Parietal lobe (tissue), 2 donors: ENCODE measurements around the gene C2CD2. TPM values are rescaled to one million over a fixed set of nuclear protein-coding genes. Genes with fewer than 3 reads are reported as not detected.

ENCODE experiments used
- small RNA-seq: library from RNA; depleted of rRNA; stranded (forward); fragments of <200 nt; gene quantifications from one replicate; pipeline ENCODE3, GENCODE V24; 2014; ENCODE audit warnings: low replicate concordance
- total RNA-seq: library from RNA; depleted of rRNA; stranded (reverse); fragments of >200 nt; gene quantifications from one replicate; pipeline ENCODE4 v1.2.3, GENCODE V29; 2014

Gene C2CD2
- 12.2 TPM for total RNA-seq

GRCh38 chr21:41953831-41954653, at the start of gene C2CD2:
Gene C2CD2, minus strand, starts transcription at chr21:41954018. Its CDS starts 370 bp downstream, at chr21:41953648.

GRCh38 chr21:41879190-41879998, 74.4 kb downstream of the C2CD2 start, which contains the start of gene PRDM15:
Gene PRDM15, minus strand, starts transcription at chr21:41879344. Its CDS starts 18,981 bp downstream, at chr21:41860363.

Small RNA genes lying within 50 kb of the gene (small RNA-seq; reads per million reads assigned to genes)
- gene RF00334 = not detected

Other genes with a start within 250 kb of the C2CD2 start
- under 0.01 TPM for gene RIPK4, start 187.0 kb downstream of the C2CD2 start, total RNA-seq
- gene PRDM15, start 74.7 kb downstream of the C2CD2 start, total RNA-seq = 14.7 TPM
- 12.8 TPM for gene ZBTB21, start 56.3 kb upstream of the C2CD2 start, total RNA-seq
- gene UMODL1, start 117.3 kb upstream of the C2CD2 start, total RNA-seq = not detected